ENCODE data around the gene RNASEH1. TPM values are rescaled to one million over a fixed set of nuclear protein-coding genes. Genes with fewer than 3 reads are reported as not detected.

RNASEH1 gene
- total and polyA plus RNA-seq, 2 donors (not counting 1 experiment from before 2014, with no cell fraction given) = 23.8 to 31.2 TPM

- Histone ChIP-seq H3K9ac (ENCODE audit: insufficient read depth, low read length) (no peak overlapping the region), H3K4me1 (ENCODE audit: control insufficient read depth, extremely low read depth, insufficient read depth, low read length) (no peaks in the 10 kb centered on the region), H3K4me2 (ENCODE audit: extremely low read depth, insufficient read depth, low read length) (no peak overlapping the region), H2AFZ (ENCODE audit: low read length) (no peak overlapping the region), H3K9me3 (ENCODE audit: control insufficient read depth, insufficient read depth, low read depth, low read length) (no peaks in the 10 kb centered on the region), H4K20me1 (ENCODE audit: control insufficient read depth, extremely low read depth, insufficient read depth, low read length) (no peaks in the 10 kb centered on the region), H3K27ac (ENCODE audit: insufficient read depth, low read length) (no peak overlapping the region), H3K4me3 (replicated peaks in 1 of 4; ENCODE audit: control extremely low read depth in 1 of 4, insufficient read depth in 1 of 4, low read depth in 3 of 4, low read length in 4 of 4) (no peak overlapping the region), H3K36me3 (ENCODE audit: control insufficient read depth, insufficient read depth, low read length) (peaks cover 5% of the 10 kb centered on the region), H3K79me2 (ENCODE audit: control insufficient read depth, insufficient read depth, low read length) (no peaks in the 10 kb centered on the region), H3K27me3 (ENCODE audit: control insufficient read depth, insufficient read depth, low read length) (no peaks in the 10 kb centered on the region)
- TF ChIP-seq EZH2 (IDR thresholded peaks at IDR 0.05; ENCODE audit: low read length, missing control alignments) = no peak
- no peak for TF ChIP-seq CTCF (conservative IDR thresholded peaks at IDR 0.05 in 1 of 2, IDR thresholded peaks at IDR 0.05 in 1 of 2; ENCODE audit: low read depth in 1 of 2, low read length in 2 of 2)
- DNase-seq (ENCODE audit: low read depth in 2 of 2) = no peak
These were observed 53.4 kb downstream of the RNASEH1 start for GRCh38 chr2:3504741-3505140.

DNA sequence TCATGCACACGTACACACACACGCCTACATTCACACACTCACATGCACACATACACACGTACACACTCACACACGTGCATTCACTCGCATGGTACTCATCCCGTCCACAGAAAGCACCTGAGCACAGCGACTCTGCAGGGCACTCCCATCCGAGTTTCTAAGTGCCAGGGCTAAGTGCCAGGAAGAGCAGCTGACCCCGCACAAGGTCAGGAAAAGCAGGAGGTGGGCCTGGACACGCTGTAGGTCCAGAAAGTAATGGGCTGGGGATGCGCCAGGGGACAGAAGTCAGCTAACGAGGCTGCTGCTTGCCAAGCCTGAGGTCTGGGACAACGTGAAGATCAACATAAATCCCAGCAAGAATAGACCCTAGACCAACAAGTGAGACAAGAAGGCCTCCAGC is 54.6 kb downstream of the RNASEH1 start:
- H3K4me1 ChIP-seq (ENCODE audit: control insufficient read depth, extremely low read depth, insufficient read depth, low read length) = no peaks in the 10 kb centered on the region
- no peaks in the 10 kb centered on the region for H4K20me1 ChIP-seq (ENCODE audit: control insufficient read depth, extremely low read depth, insufficient read depth, low read length)
- no peak overlapping the region for H3K4me2 ChIP-seq (ENCODE audit: extremely low read depth, insufficient read depth, low read length)

GRCh38 chr2:3503046-3503445 is 55.1 kb downstream of the RNASEH1 start:
- DNase-seq (ENCODE audit: low read depth in 2 of 2) = no peak
- H3K9me3 ChIP-seq (ENCODE audit: control insufficient read depth, insufficient read depth, low read depth, low read length) = no peaks in the 10 kb centered on the region
- no peak overlapping the region for H3K27ac ChIP-seq (ENCODE audit: insufficient read depth, low read length)
- TF ChIP-seq CTCF (conservative IDR thresholded peaks at IDR 0.05 in 1 of 2, IDR thresholded peaks at IDR 0.05 in 1 of 2; ENCODE audit: low read depth in 1 of 2, low read length in 2 of 2) = no peak
- no peak for TF ChIP-seq EZH2 (IDR thresholded peaks at IDR 0.05; ENCODE audit: low read length, missing control alignments)
- H3K36me3 ChIP-seq (ENCODE audit: control insufficient read depth, insufficient read depth, low read length) = peaks cover 9% of the 10 kb centered on the region
- H3K9ac ChIP-seq (ENCODE audit: insufficient read depth, low read length) = no peak overlapping the region
- no peaks in the 10 kb centered on the region for H4K20me1 ChIP-seq (ENCODE audit: control insufficient read depth, extremely low read depth, insufficient read depth, low read length)
- no peak overlapping the region for H3K4me3 ChIP-seq (replicated peaks in 1 of 4; ENCODE audit: control extremely low read depth in 1 of 4, insufficient read depth in 1 of 4, low read depth in 3 of 4, low read length in 4 of 4)
- no peak overlapping the region for H2AFZ ChIP-seq (ENCODE audit: low read length)
- no peaks in the 10 kb centered on the region for H3K4me1 ChIP-seq (ENCODE audit: control insufficient read depth, extremely low read depth, insufficient read depth, low read length)
- no peak overlapping the region for H3K4me2 ChIP-seq (ENCODE audit: extremely low read depth, insufficient read depth, low read length)
- no peaks in the 10 kb centered on the region for H3K27me3 ChIP-seq (ENCODE audit: control insufficient read depth, insufficient read depth, low read length)
- no peaks in the 10 kb centered on the region for H3K79me2 ChIP-seq (ENCODE audit: control insufficient read depth, insufficient read depth, low read length)

More for the DNA sequence above, 54.6 kb downstream of the RNASEH1 start:
- no peak for DNase-seq (ENCODE audit: low read depth in 2 of 2)
- H3K27me3 ChIP-seq (ENCODE audit: control insufficient read depth, insufficient read depth, low read length) = no peaks in the 10 kb centered on the region
- H3K36me3 ChIP-seq (ENCODE audit: control insufficient read depth, insufficient read depth, low read length) = peaks cover 7% of the 10 kb centered on the region
- H3K27ac ChIP-seq (ENCODE audit: insufficient read depth, low read length) = no peak overlapping the region
- H3K9ac ChIP-seq (ENCODE audit: insufficient read depth, low read length) = no peak overlapping the region
- H3K4me3 ChIP-seq (replicated peaks in 1 of 4; ENCODE audit: control extremely low read depth in 1 of 4, insufficient read depth in 1 of 4, low read depth in 3 of 4, low read length in 4 of 4) = no peak overlapping the region
- no peak overlapping the region for H2AFZ ChIP-seq (ENCODE audit: low read length)
- H3K79me2 ChIP-seq (ENCODE audit: control insufficient read depth, insufficient read depth, low read length) = no peaks in the 10 kb centered on the region
- TF ChIP-seq CTCF (conservative IDR thresholded peaks at IDR 0.05 in 1 of 2, IDR thresholded peaks at IDR 0.05 in 1 of 2; ENCODE audit: low read depth in 1 of 2, low read length in 2 of 2) (no peak), EZH2 (IDR thresholded peaks at IDR 0.05; ENCODE audit: low read length, missing control alignments) (no peak)
- H3K9me3 ChIP-seq (ENCODE audit: control insufficient read depth, insufficient read depth, low read depth, low read length) = no peaks in the 10 kb centered on the region

Data from fibroblast of lung (primary cell).